ENCODE measurements around the gene WNK2.

The WNK2 gene

GRCh38 chr9:93161786-93162562 lies 22.0 kb upstream of the WNK2 start:
- DNase-seq (ENCODE audit: low read depth in 1 of 2, low spot score in 1 of 2) = no peak

DNA sequence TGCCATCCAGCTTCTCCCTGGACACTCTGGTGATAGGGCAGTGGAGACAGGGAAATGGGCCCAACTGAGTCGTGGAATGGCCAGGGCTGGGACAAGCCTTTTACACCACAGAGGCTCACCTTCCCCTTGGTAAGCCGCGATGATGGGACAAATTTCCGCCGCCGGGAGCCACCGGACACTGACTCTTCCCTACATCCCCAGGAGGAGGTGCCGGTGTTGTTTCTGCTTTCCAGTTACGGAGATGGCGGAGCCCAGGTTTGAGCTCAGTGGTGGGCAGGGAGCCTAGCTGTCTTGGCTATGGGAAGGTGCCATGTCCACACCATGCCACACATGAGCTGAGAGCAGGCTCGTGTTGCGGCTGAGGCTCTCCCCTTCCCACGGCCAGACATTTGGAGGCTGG lies 19.9 kb upstream of the WNK2 start:
- no peak for DNase-seq (ENCODE audit: low read depth in 1 of 2, low spot score in 1 of 2)

GRCh38 chr9:93166699-93167098 lies 17.2 kb upstream of the WNK2 start:
- no peak for DNase-seq (ENCODE audit: low read depth in 1 of 2, low spot score in 1 of 2)

GRCh38 chr9:93167185-93167584 lies 16.8 kb upstream of the WNK2 start:
- DNase-seq (ENCODE audit: low read depth in 1 of 2, low spot score in 1 of 2) = no peak

- DNase-seq (ENCODE audit: low read depth in 1 of 2, low spot score in 1 of 2) = no peak
Observed at GRCh38 chr9:93167838-93168237, 16.1 kb upstream of the WNK2 start.

DNA sequence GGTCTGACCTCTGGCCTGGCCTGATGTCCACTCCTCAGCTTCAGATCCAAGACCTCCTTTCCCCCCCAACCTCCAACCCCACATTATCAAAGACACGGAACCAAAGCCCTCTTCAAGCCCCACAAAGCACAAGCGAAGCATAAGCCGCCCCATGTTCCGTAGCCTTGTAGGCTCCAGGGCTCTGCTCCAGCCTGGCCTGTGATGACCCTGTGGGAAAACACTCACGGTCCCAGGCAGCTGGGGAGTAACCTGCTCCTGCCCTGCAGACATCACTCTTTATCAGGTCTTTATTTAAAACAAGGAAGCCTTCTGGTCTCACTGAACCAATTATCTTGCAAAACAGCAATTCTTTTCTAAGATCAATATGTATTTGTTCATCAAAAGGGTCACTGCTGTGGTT lies 15.4 kb upstream of the WNK2 start:
- no peak for DNase-seq (ENCODE audit: low read depth in 1 of 2, low spot score in 1 of 2)

DNA sequence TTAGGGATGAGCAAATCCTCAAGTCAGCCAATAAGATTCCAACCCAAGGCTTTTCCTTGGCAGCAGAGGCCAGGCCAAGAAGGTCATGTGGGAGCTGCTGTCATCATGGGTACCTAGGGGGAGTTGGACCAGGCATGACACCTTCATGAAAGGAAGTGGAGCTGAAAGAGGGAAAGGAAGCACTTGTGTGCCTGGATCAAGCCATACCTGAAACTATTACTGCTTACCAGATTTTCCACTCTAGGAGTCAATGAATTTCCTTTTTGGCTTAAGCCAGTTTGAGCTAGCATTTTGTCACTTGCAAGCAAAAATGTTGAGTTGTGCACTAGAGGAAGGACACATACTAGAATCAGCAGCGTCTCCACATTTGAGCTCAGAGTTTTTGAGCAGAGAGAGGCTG lies 14.5 kb upstream of the WNK2 start:
- DNase-seq (ENCODE audit: low read depth in 1 of 2, low spot score in 1 of 2) = no peak

DNA sequence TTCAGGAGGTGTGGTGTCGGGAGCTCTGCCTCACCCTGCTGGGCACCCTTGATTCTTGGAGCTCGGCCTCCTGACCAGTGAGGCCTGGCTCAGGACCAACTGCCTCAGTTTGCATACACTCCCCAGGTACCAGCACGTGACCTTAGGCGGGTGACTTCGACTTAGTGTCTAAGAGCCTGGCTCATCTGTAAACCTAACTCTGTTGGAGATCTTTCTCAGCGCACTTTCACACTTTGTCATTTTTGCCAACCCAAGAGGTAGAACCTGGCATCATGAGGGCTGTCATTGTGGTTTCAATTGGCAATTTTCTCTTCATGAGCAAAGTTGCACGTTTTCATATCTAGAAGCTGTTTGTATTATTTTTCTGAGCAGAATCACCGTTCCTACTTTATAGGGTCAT lies 13.4 kb upstream of the WNK2 start:
- no peak for DNase-seq (ENCODE audit: low read depth in 1 of 2, low spot score in 1 of 2)

DNA sequence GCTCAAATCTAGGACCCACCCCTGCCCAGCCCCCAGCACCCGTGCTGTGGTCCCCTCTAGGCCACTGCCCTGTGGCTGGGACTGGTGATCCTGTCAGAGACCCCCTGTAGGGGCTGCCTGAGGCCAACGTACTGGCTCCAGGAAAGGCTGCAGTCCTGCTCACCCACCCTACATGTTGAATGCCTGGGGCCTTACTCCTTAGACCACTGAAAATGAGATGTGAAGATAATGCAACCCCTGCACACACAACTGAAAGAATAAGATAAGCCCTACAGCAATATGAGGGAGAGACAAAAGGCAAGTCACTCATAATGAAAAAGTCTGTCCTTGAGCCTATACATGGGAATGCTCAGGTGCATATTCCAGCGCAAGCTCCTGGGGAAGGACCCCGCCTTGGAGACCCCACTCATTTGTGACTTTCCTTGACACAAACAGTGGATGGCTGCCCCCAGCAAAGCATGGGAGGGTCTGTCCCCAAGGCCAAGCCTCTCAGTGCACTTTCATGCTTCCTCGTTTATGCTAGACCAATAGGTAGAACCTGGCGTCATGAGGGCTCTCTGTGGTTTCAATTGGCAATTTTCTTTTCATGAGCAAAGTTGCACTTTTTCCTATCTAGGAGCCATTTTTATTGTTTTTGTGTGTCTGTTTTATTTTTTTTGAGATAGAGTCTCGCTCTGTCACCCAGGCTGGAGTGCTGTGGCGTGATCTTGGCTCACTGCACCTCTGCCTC lies 12.5 kb upstream of the WNK2 start:
- DNase-seq (ENCODE audit: low read depth in 1 of 2, low spot score in 1 of 2) = no peak

GRCh38 chr9:93172666-93173364 lies 11.1 kb upstream of the WNK2 start:
- no peak for DNase-seq (ENCODE audit: low read depth in 1 of 2, low spot score in 1 of 2)

DNA sequence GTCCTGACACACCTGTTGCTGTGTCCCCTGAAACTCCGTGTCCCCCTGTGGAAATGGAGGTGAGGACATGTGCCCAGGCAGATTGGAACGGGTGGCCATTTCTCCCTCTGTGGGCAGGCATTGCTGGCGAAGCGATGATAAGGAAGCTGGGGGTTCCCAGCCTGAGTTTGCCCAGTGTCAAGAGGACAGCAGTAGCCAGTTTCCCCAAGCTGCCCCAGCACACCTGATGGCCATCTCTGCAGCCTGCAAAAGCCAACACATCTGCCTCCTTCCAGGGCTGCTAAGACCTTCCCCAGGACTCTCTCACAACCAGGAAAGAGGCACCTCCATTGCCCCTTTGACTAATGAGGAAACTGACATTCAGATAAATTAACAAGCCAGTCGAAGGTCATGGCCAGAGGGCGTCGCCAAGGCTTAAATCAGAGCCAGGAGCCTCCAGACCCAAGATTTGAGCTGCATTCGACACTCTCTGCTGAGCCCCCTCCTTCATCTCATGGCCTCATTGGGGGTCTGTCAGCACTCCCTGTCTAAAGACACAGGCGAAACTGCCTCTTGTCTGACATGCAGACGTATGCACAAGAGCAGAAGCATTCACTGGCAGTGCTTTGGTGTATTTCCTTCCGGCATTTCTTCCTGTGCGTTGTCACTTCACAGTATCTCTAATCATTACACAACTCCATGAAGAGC lies 10.4 kb upstream of the WNK2 start:
- no peak for DNase-seq (ENCODE audit: low read depth in 1 of 2, low spot score in 1 of 2)

DNA sequence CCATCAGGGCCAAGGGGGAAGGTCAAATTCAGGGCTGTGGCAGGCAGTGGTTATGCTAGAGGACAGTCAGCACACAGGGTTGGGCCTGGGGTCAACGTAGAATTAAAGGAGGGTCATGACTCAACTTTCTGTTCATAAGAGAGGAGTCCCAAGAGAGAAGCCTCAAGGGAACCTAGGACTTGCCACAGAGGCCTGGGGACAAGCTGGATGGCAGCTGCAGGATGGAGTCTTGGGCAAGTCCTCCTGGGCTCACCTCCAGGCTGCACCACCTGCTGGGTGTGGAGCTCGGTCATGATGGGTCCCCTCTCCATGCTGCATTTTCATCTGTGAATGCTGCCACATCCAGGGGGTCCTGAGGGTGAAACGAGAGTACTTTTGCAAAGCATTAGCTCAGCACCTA lies 9.0 kb upstream of the WNK2 start:
- DNase-seq (ENCODE audit: low read depth in 1 of 2, low spot score in 1 of 2) = no peak

- DNase-seq (ENCODE audit: low read depth in 1 of 2, low spot score in 1 of 2) = no peak
Observed at GRCh38 chr9:93177676-93178075, 6.3 kb upstream of the WNK2 start.

- DNase-seq (ENCODE audit: low read depth in 1 of 2, low spot score in 1 of 2) = no peak
Observed at GRCh38 chr9:93178851-93179786, 4.8 kb upstream of the WNK2 start.

- DNase-seq (ENCODE audit: low read depth in 1 of 2, low spot score in 1 of 2) = no peak
Observed at GRCh38 chr9:93180938-93181337, 3.0 kb upstream of the WNK2 start.

GRCh38 chr9:93181672-93182435 lies 2.1 kb upstream of the WNK2 start:
- DNase-seq (ENCODE audit: low read depth in 1 of 2, low spot score in 1 of 2) = no peak

DNA sequence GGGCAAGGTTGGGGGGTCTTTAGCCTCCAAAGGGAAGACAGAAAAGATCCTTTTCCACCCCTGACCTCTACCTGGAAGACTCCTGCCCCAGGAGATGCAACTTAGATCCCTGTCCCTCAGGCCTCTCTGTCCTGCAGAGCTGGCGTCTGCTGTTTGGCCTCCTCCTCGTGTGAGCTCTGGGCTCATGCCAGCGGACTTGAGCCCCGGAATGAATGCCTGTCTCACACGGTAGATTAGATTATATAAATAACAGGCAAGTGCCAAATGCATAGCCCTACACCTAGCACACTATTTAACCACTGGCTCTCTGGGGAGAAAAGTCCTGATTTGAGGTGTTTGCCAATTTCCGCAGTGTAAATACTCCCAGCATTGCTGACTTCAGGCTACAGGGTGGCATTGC lies 1.4 kb upstream of the WNK2 start:
- no peak for DNase-seq (ENCODE audit: low read depth in 1 of 2, low spot score in 1 of 2)

- DNase-seq (ENCODE audit: low read depth in 1 of 2, low spot score in 1 of 2) = no peak
Observed at GRCh38 chr9:93183131-93183662, 742 bp upstream of the WNK2 start.

DNA sequence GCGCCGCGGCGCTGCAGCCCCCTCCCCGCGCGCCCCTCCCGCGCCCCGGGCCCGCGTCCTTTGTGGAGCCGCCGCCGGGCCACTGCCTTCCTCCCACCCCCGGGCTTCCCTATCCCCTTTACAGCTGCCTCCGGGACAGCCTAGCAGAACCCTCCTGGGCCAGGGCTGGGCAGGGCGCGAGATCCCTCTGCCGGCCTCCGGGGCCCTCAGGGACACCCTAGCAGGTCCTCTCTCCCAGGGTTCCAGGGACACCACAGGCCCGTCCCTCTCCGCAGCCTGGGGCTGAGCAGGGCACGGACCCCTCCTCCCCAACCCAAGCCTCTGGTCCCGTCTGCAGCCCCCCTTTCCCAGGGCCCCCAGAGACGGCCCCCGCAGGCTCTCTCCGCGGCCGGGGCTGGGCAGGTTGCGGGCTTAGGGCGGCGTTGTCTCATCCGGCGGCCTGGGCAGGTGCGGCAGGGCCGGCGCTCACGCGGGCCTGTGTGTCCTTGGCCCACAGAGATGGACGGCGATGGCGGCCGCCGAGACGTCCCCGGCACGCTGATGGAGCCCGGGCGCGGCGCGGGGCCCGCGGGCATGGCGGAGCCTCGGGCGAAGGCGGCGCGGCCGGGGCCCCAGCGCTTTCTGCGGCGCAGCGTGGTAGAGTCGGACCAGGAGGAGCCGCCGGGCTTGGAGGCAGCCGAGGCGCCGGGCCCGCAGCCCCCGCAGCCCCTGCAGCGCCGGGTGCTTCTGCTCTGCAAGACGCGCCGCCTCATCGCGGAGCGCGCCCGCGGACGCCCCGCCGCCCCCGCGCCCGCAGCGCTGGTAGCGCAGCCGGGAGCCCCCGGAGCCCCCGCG lies 710 bp downstream of the WNK2 start:
- no peak for DNase-seq (ENCODE audit: low read depth in 1 of 2, low spot score in 1 of 2)
